Measurements from ENCODE around the gene ZNF518A. TPM values are rescaled to one million over a fixed set of nuclear protein-coding genes. Genes with fewer than 3 reads are reported as not detected.

ZNF518A gene
- total RNA-seq, 1 experiment from 2014 or later: 26.1 TPM

DNA sequence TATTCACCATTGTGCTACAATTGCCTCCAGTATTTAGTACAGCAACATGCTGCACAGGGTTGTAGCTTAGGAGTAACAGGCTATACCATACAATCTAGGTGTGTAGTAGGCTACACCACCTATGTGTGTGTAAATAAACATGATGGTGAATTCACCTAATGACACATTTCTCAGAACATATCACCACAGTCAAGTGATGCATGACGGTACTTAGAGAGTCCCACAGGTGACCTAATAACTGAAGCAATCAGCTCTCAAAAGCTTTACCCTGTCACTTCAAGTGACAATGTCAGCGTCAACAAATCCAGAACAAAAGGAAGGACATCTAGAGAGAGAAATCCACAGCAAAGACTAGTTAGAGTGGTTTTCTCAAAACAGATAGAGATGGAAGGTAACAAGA lies 47.9 kb upstream of the ZNF518A start:
- Histone ChIP-seq H3K4me3 (ENCODE audit: low read depth in 2 of 2, low read length in 2 of 2) (no peak overlapping the region), H3K4me1 (ENCODE audit: control insufficient read depth, insufficient read depth, low read length) (no peaks in the 10 kb centered on the region), H3K27me3 (ENCODE audit: control insufficient read depth, insufficient read depth, low read length) (no peaks in the 10 kb centered on the region), H3K27ac (ENCODE audit: low read length) (no peak overlapping the region), H3K36me3 (ENCODE audit: control insufficient read depth, insufficient read depth, low read length) (no peaks in the 10 kb centered on the region), H3K9me3 (ENCODE audit: control insufficient read depth, insufficient read depth, low read depth, low read length) (no peaks in the 10 kb centered on the region)
- POLR2A ChIA-PET: no interaction called here
- ATAC-seq: no peak
- DNase-seq (ENCODE audit: low read depth, low spot score): no peak
- in situ Hi-C loops (cut with HindIII; ENCODE audit: low pct_unique_long_range_greater_than_20kb, low sequenced_read_pairs) (no loop called here), intact Hi-C loops (cut with micrococcal nuclease; ENCODE audit: unreplicated experiment) (no loop called here)
- CTCF ChIA-PET: no interaction called here
- no TSS peak for BruUV-seq (replicated peaks)
- TF ChIP-seq, protein P1, sequence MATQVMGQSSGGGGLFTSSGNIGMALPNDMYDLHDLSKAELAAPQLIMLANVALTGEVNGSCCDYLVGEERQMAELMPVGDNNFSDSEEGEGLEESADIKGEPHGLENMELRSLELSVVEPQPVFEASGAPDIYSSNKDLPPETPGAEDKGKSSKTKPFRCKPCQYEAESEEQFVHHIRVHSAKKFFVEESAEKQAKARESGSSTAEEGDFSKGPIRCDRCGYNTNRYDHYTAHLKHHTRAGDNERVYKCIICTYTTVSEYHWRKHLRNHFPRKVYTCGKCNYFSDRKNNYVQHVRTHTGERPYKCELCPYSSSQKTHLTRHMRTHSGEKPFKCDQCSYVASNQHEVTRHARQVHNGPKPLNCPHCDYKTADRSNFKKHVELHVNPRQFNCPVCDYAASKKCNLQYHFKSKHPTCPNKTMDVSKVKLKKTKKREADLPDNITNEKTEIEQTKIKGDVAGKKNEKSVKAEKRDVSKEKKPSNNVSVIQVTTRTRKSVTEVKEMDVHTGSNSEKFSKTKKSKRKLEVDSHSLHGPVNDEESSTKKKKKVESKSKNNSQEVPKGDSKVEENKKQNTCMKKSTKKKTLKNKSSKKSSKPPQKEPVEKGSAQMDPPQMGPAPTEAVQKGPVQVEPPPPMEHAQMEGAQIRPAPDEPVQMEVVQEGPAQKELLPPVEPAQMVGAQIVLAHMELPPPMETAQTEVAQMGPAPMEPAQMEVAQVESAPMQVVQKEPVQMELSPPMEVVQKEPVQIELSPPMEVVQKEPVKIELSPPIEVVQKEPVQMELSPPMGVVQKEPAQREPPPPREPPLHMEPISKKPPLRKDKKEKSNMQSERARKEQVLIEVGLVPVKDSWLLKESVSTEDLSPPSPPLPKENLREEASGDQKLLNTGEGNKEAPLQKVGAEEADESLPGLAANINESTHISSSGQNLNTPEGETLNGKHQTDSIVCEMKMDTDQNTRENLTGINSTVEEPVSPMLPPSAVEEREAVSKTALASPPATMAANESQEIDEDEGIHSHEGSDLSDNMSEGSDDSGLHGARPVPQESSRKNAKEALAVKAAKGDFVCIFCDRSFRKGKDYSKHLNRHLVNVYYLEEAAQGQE (IDR thresholded peaks at IDR 0.05; ENCODE audit: insufficient read depth in 1 of 2, low read depth in 2 of 2, low read length in 1 of 2): no peak
- no peak for TF ChIP-seq SIN3A (IDR thresholded peaks at IDR 0.05; ENCODE audit: borderline replicate concordance, insufficient read depth, low read depth, low read length)
- TF ChIP-seq, protein P2, sequence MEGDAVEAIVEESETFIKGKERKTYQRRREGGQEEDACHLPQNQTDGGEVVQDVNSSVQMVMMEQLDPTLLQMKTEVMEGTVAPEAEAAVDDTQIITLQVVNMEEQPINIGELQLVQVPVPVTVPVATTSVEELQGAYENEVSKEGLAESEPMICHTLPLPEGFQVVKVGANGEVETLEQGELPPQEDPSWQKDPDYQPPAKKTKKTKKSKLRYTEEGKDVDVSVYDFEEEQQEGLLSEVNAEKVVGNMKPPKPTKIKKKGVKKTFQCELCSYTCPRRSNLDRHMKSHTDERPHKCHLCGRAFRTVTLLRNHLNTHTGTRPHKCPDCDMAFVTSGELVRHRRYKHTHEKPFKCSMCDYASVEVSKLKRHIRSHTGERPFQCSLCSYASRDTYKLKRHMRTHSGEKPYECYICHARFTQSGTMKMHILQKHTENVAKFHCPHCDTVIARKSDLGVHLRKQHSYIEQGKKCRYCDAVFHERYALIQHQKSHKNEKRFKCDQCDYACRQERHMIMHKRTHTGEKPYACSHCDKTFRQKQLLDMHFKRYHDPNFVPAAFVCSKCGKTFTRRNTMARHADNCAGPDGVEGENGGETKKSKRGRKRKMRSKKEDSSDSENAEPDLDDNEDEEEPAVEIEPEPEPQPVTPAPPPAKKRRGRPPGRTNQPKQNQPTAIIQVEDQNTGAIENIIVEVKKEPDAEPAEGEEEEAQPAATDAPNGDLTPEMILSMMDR (IDR thresholded peaks at IDR 0.05): no peak
- TF ChIP-seq POLR2AphosphoS5 (IDR thresholded peaks at IDR 0.05; ENCODE audit: low read depth, low read length): no peak
- TF ChIP-seq TCF7L2 (IDR thresholded peaks at IDR 0.05; ENCODE audit: low read depth, low read length): no peak

- intact Hi-C loops (cut with micrococcal nuclease; ENCODE audit: unreplicated experiment): no loop called here
- TF ChIP-seq, protein P2 (IDR thresholded peaks at IDR 0.05): no peak
- Histone ChIP-seq H3K27me3 (ENCODE audit: control insufficient read depth, insufficient read depth, low read length) (no peaks in the 10 kb centered on the region), H3K4me1 (ENCODE audit: control insufficient read depth, insufficient read depth, low read length) (no peaks in the 10 kb centered on the region), H3K36me3 (ENCODE audit: control insufficient read depth, insufficient read depth, low read length) (no peaks in the 10 kb centered on the region), H3K9me3 (ENCODE audit: control insufficient read depth, insufficient read depth, low read depth, low read length) (no peaks in the 10 kb centered on the region), H3K4me3 (ENCODE audit: low read depth in 2 of 2, low read length in 2 of 2) (no peak overlapping the region), H3K27ac (ENCODE audit: low read length) (no peak overlapping the region)
- DNase-seq (ENCODE audit: low read depth, low spot score) (no peak), ATAC-seq (no peak)
- ChIA-PET POLR2A (no interaction called here), CTCF (no interaction called here)
- in situ Hi-C loops (cut with HindIII; ENCODE audit: low pct_unique_long_range_greater_than_20kb, low sequenced_read_pairs): no loop called here
- BruUV-seq (replicated peaks): no TSS peak
Observed at GRCh38 chr10:96082748-96083147, 47.3 kb upstream of the ZNF518A start.
